DMS79 treated with DMSO at 0.1 percent for 48 hours (cell line): ENCODE measurements around the gene RTKN2.

Source experiments
- DNase-seq: peaks from one replicate; lab custom pipeline; 2025; lab: John Stamatoyannopoulos, UW

Gene RTKN2

DNA sequence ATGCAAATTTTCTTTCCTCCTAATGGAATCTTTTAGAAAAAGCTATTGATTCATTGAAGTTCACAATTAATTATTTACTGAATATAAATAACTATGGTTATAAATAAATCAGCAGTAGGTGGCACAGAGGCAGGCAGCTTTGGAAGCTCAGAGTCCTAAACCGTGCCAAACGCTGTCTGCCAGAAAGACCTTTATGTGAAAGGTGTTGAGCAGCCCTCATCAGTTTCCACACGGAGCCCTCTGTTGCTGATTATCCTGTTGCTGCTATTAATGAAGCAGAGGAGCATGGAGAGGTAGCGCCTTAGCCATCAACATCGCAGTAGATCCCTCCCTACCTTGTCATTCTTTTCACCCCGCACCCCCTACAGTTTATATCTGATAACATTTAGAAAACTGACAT, 51.0 kb downstream of the RTKN2 start:
- no peak for DNase-seq

DNA sequence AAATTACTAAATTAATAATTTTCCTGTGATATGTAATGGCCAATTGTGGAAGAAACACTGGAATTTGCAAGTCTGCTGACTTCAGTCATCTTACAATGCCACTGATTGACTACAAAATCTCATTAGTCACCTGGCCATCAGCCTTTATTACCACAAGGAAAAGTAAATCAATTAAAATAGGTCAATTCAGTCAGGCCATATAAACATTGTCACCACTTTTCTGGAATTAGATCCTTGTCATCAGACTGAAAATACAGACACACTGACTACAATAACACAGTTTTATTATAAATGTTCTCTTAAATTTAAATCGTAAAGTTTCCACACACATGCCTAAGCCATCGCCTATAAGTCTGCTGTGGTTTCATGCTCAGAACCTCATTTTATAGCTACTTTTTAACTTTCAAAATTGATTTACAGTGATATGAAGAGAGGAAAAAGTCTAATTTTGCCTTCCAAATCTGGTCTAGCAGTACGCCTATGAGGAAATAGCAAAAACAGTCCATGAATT, 54.2 kb downstream of the RTKN2 start:
- no peak for DNase-seq

DNA sequence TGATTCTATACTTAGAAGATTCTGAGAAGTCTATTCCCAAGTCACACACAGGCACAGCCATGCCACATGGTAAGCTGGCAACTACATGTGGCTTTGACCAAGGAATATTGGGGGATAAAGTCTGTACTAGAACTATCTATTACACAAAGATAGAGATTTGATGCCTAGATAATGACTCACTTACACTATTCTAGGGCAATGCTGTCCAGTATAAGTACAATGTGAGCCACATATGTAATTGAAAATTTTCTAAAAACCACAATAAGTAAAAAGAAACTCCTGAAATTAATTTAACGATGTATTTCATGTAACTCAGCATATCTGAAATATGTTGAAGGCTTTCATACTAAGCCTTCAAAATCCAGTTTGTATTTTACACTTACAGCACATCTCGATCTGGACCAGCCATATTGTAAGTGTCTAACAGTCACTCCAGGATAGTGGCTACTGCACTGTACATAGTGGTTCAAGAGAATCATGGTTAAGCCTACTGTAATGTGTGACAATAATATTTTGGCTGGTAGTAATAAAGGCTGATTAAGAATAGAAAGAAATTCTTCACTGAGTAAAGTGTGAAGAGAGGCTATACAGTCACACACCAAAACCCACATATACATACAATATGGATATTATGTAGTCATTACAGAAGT, 62.8 kb downstream of the RTKN2 start:
- no peak for DNase-seq

DNA sequence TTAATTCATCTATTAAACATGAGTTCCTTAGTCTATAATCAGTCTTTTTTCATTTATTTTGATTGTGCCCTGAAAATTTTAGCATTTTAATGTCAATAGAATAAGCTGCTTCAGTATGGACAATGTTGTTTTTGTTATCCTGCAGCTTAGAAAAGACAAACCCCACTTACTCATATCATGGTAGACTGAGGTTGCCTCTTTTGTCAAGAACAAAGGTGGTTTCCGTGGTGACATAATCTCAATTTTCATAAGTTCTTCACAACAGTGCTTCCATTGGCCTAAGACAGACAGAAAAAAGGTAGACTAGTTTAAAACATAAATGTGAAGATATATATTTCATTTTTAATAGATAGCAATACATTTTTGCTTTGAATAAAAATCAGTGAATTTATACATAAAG, 69.1 kb downstream of the RTKN2 start:
- DNase-seq, result no peak

DNA sequence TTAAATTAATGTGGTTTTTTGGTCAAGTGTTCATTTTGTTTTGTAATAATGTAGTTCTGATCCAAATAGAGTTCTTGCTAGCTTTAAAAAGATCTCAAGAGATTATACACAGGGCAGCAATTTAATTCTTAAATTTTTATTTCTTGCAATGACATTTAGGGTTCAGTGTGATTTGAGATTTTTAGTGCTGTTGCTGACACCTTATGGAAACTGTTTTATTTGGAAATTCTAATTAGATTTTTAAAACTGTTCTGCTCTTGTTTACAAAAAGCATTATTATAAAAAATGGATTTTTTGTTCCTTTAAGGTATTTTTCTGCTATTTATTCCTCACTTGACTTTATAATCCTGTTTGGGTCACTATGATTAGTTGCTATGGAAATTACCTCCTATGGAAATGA, 72.1 kb downstream of the RTKN2 start:
- no peak for DNase-seq

DNA sequence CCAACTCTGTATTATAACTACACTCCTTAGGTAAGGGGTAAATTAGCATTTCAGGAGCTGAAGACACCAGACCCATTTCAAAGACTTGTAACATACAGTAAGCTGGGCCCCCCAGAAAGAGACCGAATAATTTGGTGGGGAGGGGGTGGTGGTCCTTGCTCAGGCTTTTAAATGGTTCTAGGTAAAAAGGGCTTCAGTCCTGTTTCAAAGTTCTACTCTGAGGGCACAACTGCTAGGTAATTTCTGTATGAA, 73.0 kb downstream of the RTKN2 start:
- no peak for DNase-seq

DNA sequence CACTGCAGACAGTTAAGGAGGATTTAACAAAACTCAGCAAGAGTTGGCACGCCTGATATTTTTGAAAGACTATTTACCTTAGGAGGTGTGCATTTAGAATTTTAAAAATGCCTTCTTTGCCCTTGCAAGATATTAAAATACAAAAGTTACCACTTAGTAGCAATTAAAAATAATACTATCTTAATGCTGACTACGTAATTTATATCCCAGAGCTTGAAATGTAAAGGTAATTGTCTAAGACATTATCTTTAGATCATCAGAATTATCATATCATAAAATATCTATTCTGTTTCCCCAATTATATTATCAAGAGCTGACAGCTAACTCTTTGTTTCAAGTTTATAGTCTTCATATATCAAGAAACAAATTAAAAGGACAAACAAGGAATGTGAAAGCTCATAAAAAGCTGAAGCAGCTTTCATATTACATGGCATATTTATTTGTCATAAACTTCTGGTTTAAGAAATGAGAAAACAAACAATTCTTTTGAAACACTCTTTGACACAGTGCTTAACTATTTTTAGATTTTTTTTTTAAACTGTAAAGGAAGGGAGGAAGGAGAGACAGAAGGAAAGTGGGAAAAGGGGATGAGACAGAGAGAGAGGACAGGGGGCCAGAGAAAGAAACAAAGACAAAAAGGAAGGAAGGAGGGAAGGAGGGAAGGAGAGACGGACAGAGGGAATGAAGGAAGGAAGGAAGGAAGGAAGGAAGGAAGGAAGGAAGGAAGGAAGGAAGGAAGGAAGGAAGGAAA, 73.5 kb downstream of the RTKN2 start:
- DNase-seq, result no peak

DNA sequence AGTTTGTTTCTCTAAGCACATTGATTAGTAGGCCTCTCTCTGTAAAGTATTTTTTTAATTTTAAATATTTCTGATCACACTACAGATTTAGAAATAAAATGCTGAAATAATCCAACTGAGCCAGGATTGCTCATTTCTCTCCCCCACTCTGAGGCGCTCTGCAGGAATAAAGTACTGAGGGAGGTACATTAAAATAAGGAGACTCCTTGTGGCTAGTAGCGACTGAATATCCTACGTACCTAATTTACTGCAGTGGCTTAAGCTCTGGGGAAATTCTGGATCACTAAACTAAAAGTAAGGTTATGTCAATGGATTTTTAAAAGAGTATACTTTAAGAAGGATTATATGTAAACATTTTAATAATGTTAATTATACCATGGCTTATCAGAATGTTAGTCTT, 75.2 kb downstream of the RTKN2 start:
- no peak for DNase-seq

DNA sequence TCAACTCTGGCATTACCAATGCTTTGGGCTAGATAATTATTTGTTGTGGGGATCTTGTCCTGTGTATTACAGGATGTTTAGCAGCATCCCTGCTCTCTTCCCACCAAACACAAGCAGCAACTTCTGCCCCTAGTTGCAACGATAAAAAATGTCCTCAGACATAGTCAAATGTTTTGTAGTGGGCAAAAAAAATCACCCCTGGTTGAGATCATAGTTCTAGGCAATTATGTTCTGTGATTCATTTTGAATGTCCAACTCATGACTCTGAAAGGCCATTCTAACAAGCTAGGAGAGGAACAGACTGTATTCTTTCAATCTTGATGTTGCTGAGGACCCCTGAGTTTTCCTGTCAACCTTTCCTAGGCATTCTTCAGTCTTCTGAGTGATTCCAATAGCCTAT, 79.5 kb downstream of the RTKN2 start:
- no peak for DNase-seq

DNA sequence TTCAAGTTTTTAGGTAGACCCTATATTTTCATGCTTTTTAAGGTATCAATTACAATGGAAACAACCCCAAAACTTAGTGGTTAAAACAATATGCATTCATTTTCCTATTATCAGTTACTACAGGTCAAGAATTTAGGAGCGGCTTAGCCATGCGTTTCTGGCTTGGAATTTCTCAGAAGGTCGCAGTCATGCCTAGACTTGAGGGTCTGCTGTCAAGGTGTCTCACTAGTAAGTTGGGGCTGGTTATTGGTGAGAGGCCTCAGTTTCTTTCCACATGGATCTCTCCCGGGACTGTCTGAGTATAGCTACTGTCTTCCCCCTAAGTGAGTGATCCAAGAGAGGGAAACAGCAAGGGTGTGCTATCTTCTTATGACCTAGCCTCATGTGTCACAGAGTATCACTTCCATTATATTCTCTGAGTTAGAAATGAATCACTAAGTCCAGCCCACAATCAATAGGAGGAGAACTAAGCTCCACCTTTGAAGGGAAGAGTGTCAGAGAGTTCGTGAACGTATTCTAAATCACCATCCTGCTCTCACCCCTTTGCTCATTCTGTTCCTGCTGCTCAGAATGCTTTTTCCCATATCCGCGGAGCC, 80.5 kb downstream of the RTKN2 start:
- DNase-seq, result no peak

DNA sequence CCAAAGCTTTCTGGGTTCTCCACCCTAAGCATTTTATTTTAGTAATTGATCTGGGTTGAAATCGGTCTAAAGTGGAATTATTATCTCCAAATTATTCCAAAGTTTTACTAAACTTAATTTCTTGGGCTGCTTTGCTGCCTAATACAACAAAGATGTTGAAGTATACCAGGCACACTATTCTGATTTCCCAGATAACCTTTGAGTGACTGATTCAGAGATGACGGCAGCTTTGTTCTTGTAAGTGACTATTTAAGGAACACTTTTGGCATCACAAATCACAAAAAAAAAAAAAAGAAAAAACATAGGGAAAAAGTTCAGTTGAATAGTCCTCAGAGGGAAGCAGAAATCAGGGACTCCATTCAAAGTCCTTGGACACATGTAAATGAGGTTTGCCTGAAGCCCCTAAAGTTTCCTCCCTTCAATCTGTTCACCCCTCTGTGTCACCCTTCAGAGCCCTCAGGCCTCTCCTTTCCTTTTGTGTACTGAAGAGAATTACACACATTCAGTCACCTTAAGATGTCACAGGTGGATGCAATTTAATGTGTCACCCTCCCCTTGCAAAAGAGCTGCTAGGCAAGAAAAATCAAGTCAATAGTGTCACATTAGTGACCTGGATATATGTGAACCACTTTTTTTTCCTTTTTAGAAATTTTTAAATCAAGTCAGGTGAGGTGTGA, 81.5 kb downstream of the RTKN2 start:
- no peak for DNase-seq

DNA sequence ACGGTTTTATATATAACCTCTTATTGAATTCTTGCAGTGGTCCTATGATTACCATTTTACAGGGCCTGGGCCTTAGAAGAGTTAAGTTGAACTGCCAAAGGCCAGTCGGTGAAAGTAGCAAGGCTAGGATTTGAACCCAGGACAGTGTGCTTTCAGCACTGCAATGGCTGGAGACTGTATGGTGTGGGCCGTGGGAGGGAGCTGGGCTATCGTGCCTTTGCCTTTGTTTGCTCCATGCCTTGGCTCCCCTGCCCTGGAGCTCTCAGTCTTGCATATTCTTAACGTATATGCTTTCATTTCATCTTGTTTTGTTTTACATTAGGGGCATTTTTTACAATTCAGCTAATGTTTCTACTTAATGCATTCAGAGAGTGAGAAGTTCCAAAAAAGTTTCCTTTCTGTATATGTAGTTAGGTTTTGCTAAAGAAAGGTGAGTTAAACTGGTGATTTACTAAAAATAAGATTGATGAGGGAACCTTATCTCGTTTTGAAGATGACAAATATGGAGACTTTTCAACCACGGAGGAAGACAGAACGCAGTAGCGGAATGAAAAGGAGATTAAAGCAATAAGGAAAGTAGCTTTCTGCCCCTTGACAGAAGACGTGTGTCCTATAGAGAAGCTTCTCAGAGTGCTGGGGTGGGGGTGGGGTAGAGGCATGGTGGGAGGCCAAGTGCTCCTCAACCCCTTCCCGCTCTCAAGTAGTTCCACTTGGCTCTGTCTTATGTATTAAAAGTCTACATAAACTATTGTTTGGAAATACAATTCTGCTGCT, 82.5 kb downstream of the RTKN2 start:
- DNase-seq, result no peak

DNA sequence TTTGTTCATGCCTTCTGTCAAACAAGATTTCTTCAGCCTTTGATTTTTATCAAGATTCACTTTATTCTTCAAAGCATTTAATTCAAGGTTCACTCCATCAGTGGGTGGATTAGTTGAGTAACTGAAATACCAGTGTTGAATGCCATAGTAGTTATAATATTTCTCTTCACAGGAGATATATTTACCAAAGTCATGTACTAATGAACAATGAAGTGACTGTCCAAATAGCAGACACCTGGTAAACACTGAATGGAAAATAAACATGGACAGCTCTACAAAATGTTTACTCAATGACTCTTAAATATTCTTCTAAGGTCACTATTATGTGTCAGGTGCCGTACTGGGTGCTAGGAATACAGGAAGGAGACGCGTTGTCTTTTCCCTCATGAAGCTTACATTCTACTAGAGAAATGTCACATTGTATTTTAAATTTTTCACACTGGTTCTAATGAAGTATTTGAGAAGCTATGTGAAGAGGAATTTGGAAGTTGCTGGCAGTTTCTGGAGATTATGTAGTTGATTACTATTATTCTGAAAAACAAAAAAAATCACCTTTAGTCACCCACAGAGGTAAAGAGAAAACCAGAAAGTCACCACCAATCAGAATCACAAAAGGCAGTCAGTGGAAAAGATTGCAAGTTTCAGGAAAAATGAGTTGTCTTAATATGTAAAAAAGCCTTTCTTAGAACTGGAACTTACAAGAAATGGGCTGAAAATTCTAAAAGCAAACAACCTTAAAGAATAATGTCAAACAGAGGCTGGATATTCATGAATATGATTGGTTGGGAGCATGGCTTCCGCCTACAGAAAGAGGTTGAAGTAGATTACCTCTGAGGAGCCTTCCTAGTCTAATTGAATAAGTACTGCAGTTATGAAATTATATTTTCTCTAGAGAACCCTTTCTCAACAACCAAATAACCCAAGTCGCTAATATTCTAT, 84.5 kb downstream of the RTKN2 start:
- DNase-seq, result no peak

DNA sequence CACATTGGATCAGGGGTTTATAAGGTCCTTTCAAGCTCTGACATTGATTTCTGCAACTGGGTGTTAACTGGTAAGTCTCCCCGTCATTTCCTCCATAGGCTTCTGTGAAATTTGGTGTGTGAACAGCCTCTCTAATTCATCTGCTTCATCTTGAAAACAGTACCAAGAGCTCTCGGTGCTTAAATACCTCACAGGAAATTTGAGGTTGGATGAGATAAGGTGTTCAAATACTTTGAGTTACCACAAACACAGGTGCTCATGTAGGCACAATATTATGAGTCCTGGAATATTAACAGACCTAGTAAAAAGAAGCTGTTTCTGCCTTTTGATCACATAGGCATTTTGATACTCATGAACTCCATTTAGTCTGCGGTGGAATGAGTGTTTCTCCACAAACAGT, 85.2 kb downstream of the RTKN2 start:
- DNase-seq, result no peak

DNA sequence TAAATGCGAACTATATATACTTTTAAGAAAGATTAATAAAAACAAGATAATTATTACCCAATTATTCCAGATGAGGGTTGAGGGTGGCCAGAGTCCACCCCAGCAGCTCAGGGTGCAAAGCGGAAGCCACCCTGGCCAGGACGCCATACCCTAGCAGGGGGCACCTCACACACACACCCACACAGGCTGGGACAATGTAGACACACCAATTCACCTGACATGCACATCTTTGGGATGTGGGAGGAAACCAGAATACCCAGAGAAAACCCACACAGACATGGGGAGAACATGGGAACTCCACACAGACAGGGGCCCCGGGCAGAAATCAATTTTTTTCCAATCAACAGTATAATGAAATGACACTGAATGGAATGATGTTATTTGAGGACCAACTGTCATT, 86.0 kb downstream of the RTKN2 start:
- DNase-seq, result no peak

DNA sequence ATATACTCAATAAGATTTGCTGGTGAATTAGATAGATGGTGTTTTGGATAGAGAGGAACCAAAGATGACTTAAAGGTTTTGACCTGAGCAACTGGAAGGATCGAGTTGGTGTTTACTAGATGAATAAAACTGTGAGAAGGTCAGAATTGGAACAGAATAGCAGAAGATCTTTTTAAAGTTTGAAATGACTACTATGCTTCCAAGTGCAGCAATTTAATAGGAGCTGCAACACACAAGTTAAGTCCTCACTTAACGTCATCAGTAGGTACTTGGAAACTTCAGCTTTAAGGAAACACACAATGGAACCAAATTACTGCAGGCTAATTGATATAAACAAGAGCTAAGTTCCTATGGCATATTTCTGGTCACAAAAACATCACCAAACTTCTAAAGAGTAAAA, 86.5 kb downstream of the RTKN2 start:
- no peak for DNase-seq

DNA sequence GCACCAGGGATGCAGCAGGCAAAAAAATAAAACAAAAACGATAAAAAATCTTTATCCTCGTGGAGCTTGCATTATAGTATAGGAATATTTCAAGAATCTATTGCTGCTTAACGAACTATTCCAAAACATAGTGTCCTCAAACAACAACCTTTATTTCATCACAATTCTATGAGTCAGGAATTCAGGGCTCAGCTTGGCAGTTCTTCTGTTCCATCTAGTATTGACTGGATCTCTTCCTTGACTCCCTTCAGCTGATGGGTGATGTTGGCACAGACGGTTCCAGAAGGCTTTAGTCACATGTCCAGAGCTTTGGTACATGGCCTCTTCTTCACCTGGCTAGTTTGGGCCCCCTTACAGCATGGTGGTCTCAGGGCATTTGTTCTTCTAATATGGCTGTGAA, 88.0 kb downstream of the RTKN2 start:
- DNase-seq, result no peak

DNA sequence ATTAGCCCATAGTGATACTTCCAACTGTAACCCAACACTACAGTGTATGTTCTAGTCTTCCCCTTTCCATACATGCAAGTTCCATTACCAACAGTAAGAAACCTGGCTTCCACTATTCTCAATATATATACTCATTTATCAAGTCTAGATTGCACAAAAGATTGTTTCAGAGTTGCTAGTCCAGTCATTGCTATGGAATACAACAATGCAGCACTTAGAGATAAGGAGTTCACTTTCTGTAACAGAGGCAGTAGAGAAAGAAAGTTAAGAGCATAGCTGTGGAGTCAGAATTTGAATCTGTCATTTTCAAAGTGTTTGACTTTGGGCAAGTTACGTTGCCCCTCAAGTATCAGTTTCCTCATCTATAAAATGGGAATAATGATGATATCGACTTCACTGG, 90.1 kb downstream of the RTKN2 start:
- DNase-seq, result no peak

DNA sequence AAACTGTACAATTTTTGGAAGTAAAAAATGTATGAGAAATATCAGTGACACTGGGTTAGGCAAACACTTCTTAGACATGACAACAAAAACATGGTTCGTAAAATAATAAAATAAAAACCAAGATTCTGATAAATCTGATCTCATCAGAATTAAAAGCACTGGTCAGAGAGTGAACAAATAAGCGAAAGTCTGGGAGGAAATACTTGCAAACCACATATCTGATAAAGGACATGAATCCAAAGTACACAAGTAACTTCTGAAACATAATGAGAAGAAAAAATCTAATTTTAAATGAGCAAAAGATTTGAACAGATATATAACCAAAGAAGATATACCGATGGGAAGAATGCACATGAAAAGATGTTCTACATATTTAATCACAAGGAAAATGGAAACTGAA, 91.5 kb downstream of the RTKN2 start:
- no peak for DNase-seq

DNA sequence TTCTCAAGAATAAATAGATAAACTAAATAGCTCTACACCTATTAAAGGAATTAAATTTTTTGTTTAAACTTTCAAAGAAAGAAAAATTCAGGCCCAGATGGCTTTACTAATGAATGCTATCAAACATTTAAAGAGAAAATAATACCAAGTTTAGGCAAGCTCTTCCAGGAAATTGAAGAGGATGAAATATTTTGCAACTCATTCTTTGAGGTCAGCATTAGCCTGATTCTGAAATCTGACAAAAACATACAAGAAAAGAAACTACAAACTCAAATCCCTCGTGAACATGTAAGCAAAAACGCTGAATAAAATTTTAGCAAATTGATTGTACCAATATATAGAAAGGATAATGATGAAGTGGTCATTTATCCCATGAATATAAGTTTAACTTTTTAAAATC, 93.4 kb downstream of the RTKN2 start:
- DNase-seq, result no peak

DNA sequence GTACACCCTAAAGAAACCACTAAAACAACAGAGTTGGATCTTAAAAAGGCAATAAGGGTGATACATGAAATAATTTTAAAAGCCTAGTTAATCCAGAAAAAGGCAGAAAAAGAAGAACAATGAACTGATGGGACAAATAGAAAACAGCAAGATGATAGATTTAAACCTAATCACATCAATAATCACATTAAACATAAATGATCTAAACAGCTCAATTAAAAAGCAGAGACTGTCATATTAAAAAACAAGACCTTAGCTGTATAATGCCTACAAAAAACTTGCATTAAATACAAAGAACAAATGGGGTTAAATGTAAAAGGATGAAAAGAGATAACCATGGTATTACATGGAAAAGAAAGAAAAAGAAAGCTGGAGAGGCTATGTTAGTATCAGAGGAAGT, 96.2 kb downstream of the RTKN2 start:
- DNase-seq, result no peak
